ENCODE results near the gene RNF41.

- TF ChIP-seq CTCF (IDR thresholded peaks at IDR 0.05; ENCODE audit: low read depth, low read length) (no peak), POLR2A (IDR thresholded peaks at IDR 0.05; ENCODE audit: extremely low read depth, insufficient read length) (no peak), MAX (IDR thresholded peaks at IDR 0.05; ENCODE audit: low read depth, low read length) (no peak), MYC (IDR thresholded peaks at IDR 0.05; ENCODE audit: low read depth, low read length) (no peak)
Measured at GRCh38 chr12:56256326-56256960, 34.7 kb upstream of the RNF41 start.
